HG03439 (cell line): ENCODE data around the gene PDGFB.

ENCODE experiments used
- ATAC-seq: cut with Tn5 transposase; IDR thresholded peaks from one replicate; pipeline ENCODE4 v1.9.1; 2021; ENCODE audit warnings: mild to moderate bottlenecking, moderate library complexity; ENCODE audit not compliant: unreplicated experiment

The PDGFB gene

GRCh38 chr22:39214006-39214382 is 30.8 kb downstream of the PDGFB start:
- no peak for ATAC-seq

- ATAC-seq, result no peak
Measured at GRCh38 chr22:39212721-39213376, 31.9 kb downstream of the PDGFB start.

- no peak for ATAC-seq
Measured at GRCh38 chr22:39209756-39210155, 35.0 kb downstream of the PDGFB start.

GRCh38 chr22:39208013-39208680 is 36.6 kb downstream of the PDGFB start:
- no peak for ATAC-seq

GRCh38 chr22:39207141-39208012 is 37.4 kb downstream of the PDGFB start:
- ATAC-seq, result no peak

- no peak for ATAC-seq
Measured at GRCh38 chr22:39206491-39206890, 38.3 kb downstream of the PDGFB start.

- ATAC-seq, result peak; percentile 70
Measured at GRCh38 chr22:39205344-39206021, 39.3 kb downstream of the PDGFB start.

- ATAC-seq, result no peak
Measured at GRCh38 chr22:39204216-39204615, 40.6 kb downstream of the PDGFB start.

GRCh38 chr22:39197578-39197977 is 47.2 kb downstream of the PDGFB start:
- no peak for ATAC-seq

GRCh38 chr22:39194098-39194497 is 50.7 kb downstream of the PDGFB start:
- no peak for ATAC-seq

- no peak for ATAC-seq
Measured at GRCh38 chr22:39188809-39189208, 56.0 kb downstream of the PDGFB start.

GRCh38 chr22:39185601-39186012 is 59.2 kb downstream of the PDGFB start:
- ATAC-seq, result no peak

- ATAC-seq, result no peak
Measured at GRCh38 chr22:39184586-39185577, 59.9 kb downstream of the PDGFB start.

- ATAC-seq, result no peak
Measured at GRCh38 chr22:39183991-39184585, 60.7 kb downstream of the PDGFB start.

GRCh38 chr22:39182478-39183030 is 62.2 kb downstream of the PDGFB start:
- no peak for ATAC-seq

- no peak for ATAC-seq
Measured at GRCh38 chr22:39181778-39182177, 63.0 kb downstream of the PDGFB start.

GRCh38 chr22:39181356-39181755 is 63.4 kb downstream of the PDGFB start:
- no peak for ATAC-seq

GRCh38 chr22:39179841-39180335 is 64.9 kb downstream of the PDGFB start:
- ATAC-seq, result no peak

- no peak for ATAC-seq
Measured at GRCh38 chr22:39179401-39179827, 65.4 kb downstream of the PDGFB start.
